Activated CD8-positive, alpha-beta T cell treated with anti-CD3 and anti-CD28 coated beads for 36 hours (primary cell): ENCODE measurements around the gene ALOX15. TPM values are rescaled to one million over a fixed set of nuclear protein-coding genes. Genes with fewer than 3 reads are reported as not detected.
"Not testable (repeated sequence)": the region's sequence is repeated elsewhere in the genome, so short reads cannot be mapped to it uniquely, and the experiment has no call there.

ENCODE experiments used
- ATAC-seq: fragments of 200-7000 bp; cut with Tn5 transposase; one replicate; pipeline ENCODE4 v1.10.0; 2021; ENCODE audit warnings: mild to moderate bottlenecking, moderate library complexity
- CTCF ChIA-PET: fragments of 350-600 bp; sonication (Branson Sonifier 250); formaldehyde crosslinking; loops from one replicate; lab custom pipeline; 2021; ENCODE audit warnings: antibody characterized with exemption; lab: Charles Lee
- POLR2A ChIA-PET: fragments of 350-600 bp; sonication (Branson Sonifier 250); formaldehyde crosslinking; loops from one replicate; lab custom pipeline; 2021; ENCODE audit warnings: antibody characterized with exemption; lab: Charles Lee
- DNase-seq: peaks from one replicate; pipeline ENCODE4 v3.0.0-alpha.2; 2020
- H3K27ac Mint-ChIP-seq: one replicate; pipeline ENCODE4 v1.8.0; 2021; ENCODE audit warnings: mild to moderate bottlenecking, mixed read lengths
- H3K27me3 Mint-ChIP-seq: one replicate; pipeline ENCODE4 v1.8.0; 2021; ENCODE audit warnings: mixed read lengths
- H3K36me3 Mint-ChIP-seq: one replicate; pipeline ENCODE4 v1.8.0; 2021; ENCODE audit warnings: low read depth, mixed read lengths
- H3K4me1 Mint-ChIP-seq: one replicate; pipeline ENCODE4 v1.8.0; 2021; ENCODE audit warnings: low read depth, mixed read lengths
- H3K4me3 Mint-ChIP-seq: one replicate; pipeline ENCODE4 v1.8.0; 2021; ENCODE audit warnings: mild to moderate bottlenecking, moderate library complexity, mixed read lengths
- H3K9me3 Mint-ChIP-seq: one replicate; pipeline ENCODE4 v1.8.0; 2021; ENCODE audit warnings: mixed read lengths
- intact Hi-C: fragments of 100-400 bp; cut with micrococcal nuclease; formaldehyde crosslinking; loops from one replicate; pipeline ENCODE4 v1.10.0; 2022
- total RNA-seq, 2 experiments: library from RNA; stranded (reverse); gene quantifications; one replicate each; pipeline ENCODE4 v1.2.3, GENCODE V29; 2021
- TF ChIP-seq, protein P1 (sequence below): fragments of 200-600 bp; IDR thresholded peaks from one replicate; pipeline ENCODE4 v1.8.0; 2022; ENCODE audit warnings: antibody characterized with exemption, mild to moderate bottlenecking

Gene ALOX15
- total RNA-seq, 2 experiments from 2014 or later, result not detected

DNA sequence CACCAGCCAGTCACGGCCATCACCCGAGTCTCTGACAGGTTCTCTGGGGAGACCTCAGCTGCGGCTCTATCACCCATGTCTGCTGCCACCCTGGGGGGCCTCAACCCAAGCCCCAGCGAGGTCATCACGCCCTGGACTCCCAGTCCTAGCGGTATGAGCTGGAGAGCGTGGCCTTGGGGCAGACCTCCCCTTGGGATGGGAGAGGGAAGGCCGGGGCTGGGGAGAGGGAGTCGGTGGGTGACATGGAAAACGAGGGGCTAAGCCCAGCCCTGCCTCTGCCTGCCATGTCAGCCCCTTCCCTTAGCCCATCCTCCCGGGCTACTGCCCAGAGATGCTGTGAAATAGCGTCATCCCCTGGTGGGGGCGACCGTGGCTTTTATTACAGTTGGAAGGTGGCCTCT lies 48.5 kb downstream of the ALOX15 start:
- DNase-seq (no peak), ATAC-seq (no peak)
- no peak overlapping the region for H3K4me3 Mint-ChIP-seq
- TF ChIP-seq, protein P1, sequence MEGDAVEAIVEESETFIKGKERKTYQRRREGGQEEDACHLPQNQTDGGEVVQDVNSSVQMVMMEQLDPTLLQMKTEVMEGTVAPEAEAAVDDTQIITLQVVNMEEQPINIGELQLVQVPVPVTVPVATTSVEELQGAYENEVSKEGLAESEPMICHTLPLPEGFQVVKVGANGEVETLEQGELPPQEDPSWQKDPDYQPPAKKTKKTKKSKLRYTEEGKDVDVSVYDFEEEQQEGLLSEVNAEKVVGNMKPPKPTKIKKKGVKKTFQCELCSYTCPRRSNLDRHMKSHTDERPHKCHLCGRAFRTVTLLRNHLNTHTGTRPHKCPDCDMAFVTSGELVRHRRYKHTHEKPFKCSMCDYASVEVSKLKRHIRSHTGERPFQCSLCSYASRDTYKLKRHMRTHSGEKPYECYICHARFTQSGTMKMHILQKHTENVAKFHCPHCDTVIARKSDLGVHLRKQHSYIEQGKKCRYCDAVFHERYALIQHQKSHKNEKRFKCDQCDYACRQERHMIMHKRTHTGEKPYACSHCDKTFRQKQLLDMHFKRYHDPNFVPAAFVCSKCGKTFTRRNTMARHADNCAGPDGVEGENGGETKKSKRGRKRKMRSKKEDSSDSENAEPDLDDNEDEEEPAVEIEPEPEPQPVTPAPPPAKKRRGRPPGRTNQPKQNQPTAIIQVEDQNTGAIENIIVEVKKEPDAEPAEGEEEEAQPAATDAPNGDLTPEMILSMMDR, result no peak
- CTCF ChIA-PET, result interaction anchor here (1.0 kb wide), 1 partner anchor 34 kb away, joined by 3 read pairs; no protein-coding TSS in a partner anchor
- intact Hi-C loops, result no loop called here
- H3K9me3 Mint-ChIP-seq, result no peaks in the 10 kb centered on the region
- H3K4me1 Mint-ChIP-seq, result peaks cover 4% of the 10 kb centered on the region
- peaks cover 5% of the 10 kb centered on the region for H3K27me3 Mint-ChIP-seq
- no peaks in the 10 kb centered on the region for H3K36me3 Mint-ChIP-seq
- H3K27ac Mint-ChIP-seq, result no peak overlapping the region
- POLR2A ChIA-PET, result interaction anchor here (0.9 kb wide), 1 partner anchor 12 kb away, joined by 3 read pairs; no protein-coding TSS in a partner anchor

DNA sequence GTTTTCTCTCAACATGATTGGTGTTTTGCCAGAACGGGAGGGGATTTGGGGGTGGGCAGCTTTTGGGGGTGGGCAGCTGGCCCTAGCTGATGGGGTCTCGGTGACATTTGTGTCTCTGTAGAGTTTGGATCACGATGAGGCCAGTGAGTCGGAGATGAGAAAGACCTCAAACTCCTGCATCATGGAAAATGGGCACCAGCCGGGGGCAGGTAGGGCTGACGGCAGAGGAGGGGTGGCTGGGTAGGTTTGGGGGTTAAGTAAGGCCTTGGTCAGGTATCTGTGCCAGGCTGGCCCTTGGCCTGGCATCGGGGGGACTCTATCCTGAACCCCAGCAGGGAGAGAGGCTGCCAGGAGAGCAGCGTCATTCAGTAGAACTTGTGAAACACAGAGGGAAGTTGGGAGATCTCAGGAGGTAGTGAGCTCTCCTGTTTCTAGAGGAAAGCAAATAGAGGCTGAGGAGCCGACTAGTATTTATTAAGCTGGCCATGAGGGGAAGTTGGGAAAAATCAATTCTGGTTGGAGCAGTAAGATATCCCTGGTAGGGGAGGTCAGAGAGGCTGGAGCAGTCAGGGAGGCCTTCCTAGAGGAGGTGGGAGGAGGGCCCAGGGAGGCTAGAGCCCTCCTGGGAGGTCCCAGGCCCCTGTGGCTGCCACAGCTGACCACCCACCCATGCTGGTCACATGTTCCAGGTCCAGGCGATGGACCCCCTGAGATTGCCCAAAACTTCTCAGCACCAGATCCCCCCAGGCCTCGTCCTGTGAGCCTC lies 49.1 kb downstream of the ALOX15 start:
- TF ChIP-seq, protein P1, result no peak
- H3K27ac Mint-ChIP-seq, result no peak overlapping the region
- H3K4me1 Mint-ChIP-seq, result peaks cover 4% of the 10 kb centered on the region
- H3K27me3 Mint-ChIP-seq, result peaks cover 5% of the 10 kb centered on the region
- CTCF ChIA-PET, result no interaction called here
- DNase-seq (no peak), ATAC-seq (no peak)
- H3K4me3 Mint-ChIP-seq, result no peak overlapping the region
- no peaks in the 10 kb centered on the region for H3K9me3 Mint-ChIP-seq
- intact Hi-C loops, result no loop called here
- no peaks in the 10 kb centered on the region for H3K36me3 Mint-ChIP-seq
- POLR2A ChIA-PET, result interaction anchor here (0.7 to 0.9 kb wide), 2 partner anchors 11 to 49 kb away, joined by 3 read pairs; partner anchors contain the start of gene ALOX15

DNA sequence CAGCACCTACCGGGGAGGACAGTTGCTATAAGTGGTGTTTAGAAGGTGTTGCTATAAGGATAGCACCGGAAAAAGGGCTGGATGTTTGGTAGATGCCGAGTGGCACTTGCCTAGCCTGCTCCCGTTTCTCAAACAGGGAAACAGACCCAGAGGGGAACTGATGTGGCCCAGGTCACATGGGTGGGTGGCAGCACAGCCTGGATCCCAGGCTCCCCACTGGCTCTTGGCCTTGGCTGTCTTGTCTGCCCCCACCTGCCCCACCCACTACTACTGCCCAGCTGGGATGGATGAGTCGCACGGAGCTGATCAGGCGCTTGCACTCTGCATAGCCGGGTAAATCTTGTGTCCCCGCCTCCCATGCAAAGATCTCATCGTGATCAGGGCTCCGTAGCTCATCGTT lies 49.9 kb downstream of the ALOX15 start:
- peaks cover 4% of the 10 kb centered on the region for H3K4me1 Mint-ChIP-seq
- no peak for ATAC-seq
- TF ChIP-seq, protein P1, result no peak
- H3K4me3 Mint-ChIP-seq, result no peak overlapping the region
- DNase-seq, result no peak
- intact Hi-C loops, result no loop called here
- no peaks in the 10 kb centered on the region for H3K36me3 Mint-ChIP-seq
- no peaks in the 10 kb centered on the region for H3K9me3 Mint-ChIP-seq
- H3K27me3 Mint-ChIP-seq, result peaks cover 6% of the 10 kb centered on the region
- ChIA-PET CTCF (no interaction called here), POLR2A (no interaction called here)
- no peak overlapping the region for H3K27ac Mint-ChIP-seq

DNA sequence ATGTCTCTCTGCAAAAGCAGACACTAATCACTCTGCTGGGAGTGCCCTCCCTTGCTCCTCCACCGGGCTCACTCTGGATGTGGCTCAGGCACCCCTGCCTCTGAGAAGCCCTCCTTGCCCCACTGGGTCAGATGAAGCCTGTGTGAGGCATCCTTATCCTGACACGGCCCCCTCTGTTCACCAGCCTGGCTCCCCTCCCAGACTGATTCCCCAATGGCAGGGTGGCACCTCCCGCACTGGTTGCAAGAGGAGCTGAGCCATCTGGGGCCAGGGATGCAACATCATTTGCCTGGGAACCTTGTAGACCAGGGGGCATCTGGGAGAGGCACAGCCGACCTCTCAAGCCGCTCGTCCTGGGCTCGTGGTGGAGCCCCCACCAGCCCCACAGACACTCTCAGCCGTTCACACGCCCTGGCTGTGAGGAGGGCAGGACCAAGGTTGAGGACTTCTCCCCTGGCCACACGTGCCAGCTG lies 50.5 kb downstream of the ALOX15 start:
- POLR2A ChIA-PET, result no interaction called here
- CTCF ChIA-PET, result interaction anchor here (1.0 kb wide), 2 partner anchors 25 to 26 kb away, joined by 3 read pairs; no protein-coding TSS in a partner anchor

DNA sequence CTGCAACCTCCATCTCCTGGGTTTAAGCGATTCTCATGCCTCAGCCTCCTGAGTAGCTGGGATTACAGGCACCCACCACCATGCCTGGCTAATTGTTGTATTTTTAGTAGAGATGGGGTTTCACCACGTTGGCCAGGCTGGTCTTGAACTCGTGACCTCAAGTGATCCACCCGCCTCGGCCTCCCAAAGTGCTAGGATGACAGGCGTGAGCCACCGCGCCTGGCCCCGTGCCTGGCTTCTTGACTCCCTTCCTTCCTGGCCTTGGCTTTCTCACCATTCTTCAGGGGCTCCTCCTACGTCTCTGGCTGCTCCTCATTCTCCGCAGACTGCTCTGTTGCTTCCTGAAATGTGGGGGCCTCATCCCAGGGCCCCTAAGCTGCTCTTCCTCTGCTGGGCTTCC lies 51.4 kb downstream of the ALOX15 start:
- ChIA-PET CTCF (interaction anchor here (1.0 kb wide), 2 partner anchors 25 to 26 kb away, joined by 3 read pairs; no protein-coding TSS in a partner anchor), POLR2A (interaction anchor here (0.6 kb wide), 1 partner anchor 121 kb away, joined by 3 read pairs; no protein-coding TSS in a partner anchor)
- H3K27me3 Mint-ChIP-seq, result peaks cover 16% of the 10 kb centered on the region
- intact Hi-C loops, ATAC-seq, DNase-seq, H3K9me3 Mint-ChIP-seq, H3K4me1 Mint-ChIP-seq, H3K4me3 Mint-ChIP-seq, H3K27ac Mint-ChIP-seq, H3K36me3 Mint-ChIP-seq: not testable (repeated sequence)

More for the DNA sequence above, 50.5 kb downstream of the ALOX15 start:
- H3K27me3 Mint-ChIP-seq, result peaks cover 10% of the 10 kb centered on the region
- TF ChIP-seq, protein P1, result no peak
- H3K27ac Mint-ChIP-seq, result no peak overlapping the region
- H3K36me3 Mint-ChIP-seq, result no peaks in the 10 kb centered on the region
- ATAC-seq (no peak), DNase-seq (no peak)
- no peak overlapping the region for H3K4me3 Mint-ChIP-seq
- peaks cover 4% of the 10 kb centered on the region for H3K4me1 Mint-ChIP-seq
- no peaks in the 10 kb centered on the region for H3K9me3 Mint-ChIP-seq
- intact Hi-C loops, result no loop called here
